ENCODE results near the gene PYGM. TPM values are rescaled to one million over a fixed set of nuclear protein-coding genes. Genes with fewer than 3 reads are reported as not detected.

Gene PYGM
- total and polyA plus RNA-seq, 2 of the 13 experiments (the other 11 are each of a cell fraction or from before 2014, with no cell fraction given): 0.11 to 0.12 TPM

DNA sequence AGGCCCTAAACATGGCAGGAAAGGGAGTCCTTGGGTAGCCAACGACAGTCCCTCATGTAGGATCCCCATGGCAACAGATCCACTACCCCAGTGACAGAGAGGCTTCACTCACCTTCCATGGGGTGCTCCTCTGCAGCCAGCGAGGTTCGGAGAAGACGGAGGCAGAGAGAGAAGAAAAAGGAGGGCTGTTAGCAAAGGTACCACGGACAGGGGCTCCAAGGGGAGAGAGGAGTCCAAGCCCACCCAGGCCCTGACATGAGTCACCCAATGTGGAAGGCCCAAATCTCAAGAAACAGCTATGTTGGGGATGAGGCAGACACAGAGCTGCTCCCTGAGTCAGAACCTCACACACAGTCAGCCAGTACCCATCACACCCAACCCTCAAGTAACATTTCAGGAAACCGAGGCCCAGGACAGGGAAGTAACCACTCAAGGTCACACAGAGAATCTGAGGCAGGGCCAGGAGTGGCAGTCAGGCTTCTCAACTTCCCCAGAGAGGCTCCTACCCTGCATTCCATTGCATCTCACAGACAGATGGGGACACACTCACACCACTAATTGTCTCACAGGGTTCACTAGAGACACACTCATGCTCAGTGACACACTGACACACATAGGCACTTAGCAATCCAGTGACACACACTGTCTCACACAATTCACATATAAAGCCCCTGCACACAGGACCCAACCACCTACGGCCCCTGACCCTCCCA lies 62.0 kb downstream of the PYGM start (continued):
- TF ChIP-seq, protein P1, sequence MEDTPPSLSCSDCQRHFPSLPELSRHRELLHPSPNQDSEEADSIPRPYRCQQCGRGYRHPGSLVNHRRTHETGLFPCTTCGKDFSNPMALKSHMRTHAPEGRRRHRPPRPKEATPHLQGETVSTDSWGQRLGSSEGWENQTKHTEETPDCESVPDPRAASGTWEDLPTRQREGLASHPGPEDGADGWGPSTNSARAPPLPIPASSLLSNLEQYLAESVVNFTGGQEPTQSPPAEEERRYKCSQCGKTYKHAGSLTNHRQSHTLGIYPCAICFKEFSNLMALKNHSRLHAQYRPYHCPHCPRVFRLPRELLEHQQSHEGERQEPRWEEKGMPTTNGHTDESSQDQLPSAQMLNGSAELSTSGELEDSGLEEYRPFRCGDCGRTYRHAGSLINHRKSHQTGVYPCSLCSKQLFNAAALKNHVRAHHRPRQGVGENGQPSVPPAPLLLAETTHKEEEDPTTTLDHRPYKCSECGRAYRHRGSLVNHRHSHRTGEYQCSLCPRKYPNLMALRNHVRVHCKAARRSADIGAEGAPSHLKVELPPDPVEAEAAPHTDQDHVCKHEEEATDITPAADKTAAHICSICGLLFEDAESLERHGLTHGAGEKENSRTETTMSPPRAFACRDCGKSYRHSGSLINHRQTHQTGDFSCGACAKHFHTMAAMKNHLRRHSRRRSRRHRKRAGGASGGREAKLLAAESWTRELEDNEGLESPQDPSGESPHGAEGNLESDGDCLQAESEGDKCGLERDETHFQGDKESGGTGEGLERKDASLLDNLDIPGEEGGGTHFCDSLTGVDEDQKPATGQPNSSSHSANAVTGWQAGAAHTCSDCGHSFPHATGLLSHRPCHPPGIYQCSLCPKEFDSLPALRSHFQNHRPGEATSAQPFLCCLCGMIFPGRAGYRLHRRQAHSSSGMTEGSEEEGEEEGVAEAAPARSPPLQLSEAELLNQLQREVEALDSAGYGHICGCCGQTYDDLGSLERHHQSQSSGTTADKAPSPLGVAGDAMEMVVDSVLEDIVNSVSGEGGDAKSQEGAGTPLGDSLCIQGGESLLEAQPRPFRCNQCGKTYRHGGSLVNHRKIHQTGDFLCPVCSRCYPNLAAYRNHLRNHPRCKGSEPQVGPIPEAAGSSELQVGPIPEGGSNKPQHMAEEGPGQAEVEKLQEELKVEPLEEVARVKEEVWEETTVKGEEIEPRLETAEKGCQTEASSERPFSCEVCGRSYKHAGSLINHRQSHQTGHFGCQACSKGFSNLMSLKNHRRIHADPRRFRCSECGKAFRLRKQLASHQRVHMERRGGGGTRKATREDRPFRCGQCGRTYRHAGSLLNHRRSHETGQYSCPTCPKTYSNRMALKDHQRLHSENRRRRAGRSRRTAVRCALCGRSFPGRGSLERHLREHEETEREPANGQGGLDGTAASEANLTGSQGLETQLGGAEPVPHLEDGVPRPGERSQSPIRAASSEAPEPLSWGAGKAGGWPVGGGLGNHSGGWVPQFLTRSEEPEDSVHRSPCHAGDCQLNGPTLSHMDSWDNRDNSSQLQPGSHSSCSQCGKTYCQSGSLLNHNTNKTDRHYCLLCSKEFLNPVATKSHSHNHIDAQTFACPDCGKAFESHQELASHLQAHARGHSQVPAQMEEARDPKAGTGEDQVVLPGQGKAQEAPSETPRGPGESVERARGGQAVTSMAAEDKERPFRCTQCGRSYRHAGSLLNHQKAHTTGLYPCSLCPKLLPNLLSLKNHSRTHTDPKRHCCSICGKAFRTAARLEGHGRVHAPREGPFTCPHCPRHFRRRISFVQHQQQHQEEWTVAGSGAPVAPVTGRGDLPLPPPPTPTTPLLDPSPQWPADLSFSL (CRISPR knock-in tag; IDR thresholded peaks at IDR 0.05): no peak
- TF ChIP-seq REL (CRISPR knock-in tag; conservative IDR thresholded peaks at IDR 0.05) (no peak), KDM5B (CRISPR knock-in tag; IDR thresholded peaks at IDR 0.05; ENCODE audit: borderline replicate concordance) (no peak), ZNF746 (CRISPR knock-in tag; IDR thresholded peaks at IDR 0.05) (no peak)

Other genes starting within 250 kb of the PYGM start
- gene SLC22A11, start 204.0 kb downstream of the PYGM start, total RNA-seq (2016; rRNA removed; fragmentation: Illumina TruSeq; extraction: Trizol): 0.10 and 0.51 TPM in 2 replicates
- gene SLC22A11, start 204.0 kb downstream of the PYGM start, polyA plus RNA-seq (2011; rRNA removed): 1.1 and 1.9 TPM in 2 replicates
- not detected in 2 replicates for gene SLC22A12, start 168.8 kb downstream of the PYGM start, total RNA-seq (2016; rRNA removed; fragmentation: Illumina TruSeq; extraction: Trizol)
- gene SLC22A12, start 168.8 kb downstream of the PYGM start, polyA plus RNA-seq (2011; rRNA removed): not detected in 2 replicates
- not detected in 2 replicates for gene NRXN2, start 36.8 kb downstream of the PYGM start, total RNA-seq (2016; rRNA removed; fragmentation: Illumina TruSeq; extraction: Trizol)
- gene NRXN2, start 36.8 kb downstream of the PYGM start, polyA plus RNA-seq (2011; rRNA removed): 0.03 TPM in 1 of 2 replicates, not detected in the other
- gene RASGRP2, start 15.8 kb downstream of the PYGM start, total RNA-seq (2016; rRNA removed; fragmentation: Illumina TruSeq; extraction: Trizol): not detected in 2 replicates
- gene RASGRP2, start 15.8 kb downstream of the PYGM start, polyA plus RNA-seq (2011; rRNA removed): 0.18 and 0.61 TPM in 2 replicates
- 42.5 and 70.4 TPM in 2 replicates for gene SF1, start 18.6 kb upstream of the PYGM start, total RNA-seq (2016; rRNA removed; fragmentation: Illumina TruSeq; extraction: Trizol)
- gene SF1, start 18.6 kb upstream of the PYGM start, polyA plus RNA-seq (2011; rRNA removed): 51.9 and 55.5 TPM in 2 replicates
- gene MAP4K2, start 43.2 kb upstream of the PYGM start, total RNA-seq (2016; rRNA removed; fragmentation: Illumina TruSeq; extraction: Trizol): 7.8 and 8.3 TPM in 2 replicates
- gene MAP4K2, start 43.2 kb upstream of the PYGM start, polyA plus RNA-seq (2011; rRNA removed): 15.5 and 17.6 TPM in 2 replicates
- 15.3 and 20.5 TPM in 2 replicates for gene MEN1, start 50.6 kb upstream of the PYGM start, total RNA-seq (2016; rRNA removed; fragmentation: Illumina TruSeq; extraction: Trizol)
- 27.3 and 30.9 TPM in 2 replicates for gene MEN1, start 50.6 kb upstream of the PYGM start, polyA plus RNA-seq (2011; rRNA removed)
- gene CDC42BPG, start 84.7 kb upstream of the PYGM start, total RNA-seq (2016; rRNA removed; fragmentation: Illumina TruSeq; extraction: Trizol): 0.77 and 1.4 TPM in 2 replicates
- gene CDC42BPG, start 84.7 kb upstream of the PYGM start, polyA plus RNA-seq (2011; rRNA removed): 0.55 and 0.99 TPM in 2 replicates
- 22.0 and 26.6 TPM in 2 replicates for gene EHD1, start 118.6 kb upstream of the PYGM start, total RNA-seq (2016; rRNA removed; fragmentation: Illumina TruSeq; extraction: Trizol)
- 23.6 and 29.4 TPM in 2 replicates for gene EHD1, start 118.6 kb upstream of the PYGM start, polyA plus RNA-seq (2011; rRNA removed)
- 6.5 and 6.7 TPM in 2 replicates for gene ATG2A, start 157.2 kb upstream of the PYGM start, total RNA-seq (2016; rRNA removed; fragmentation: Illumina TruSeq; extraction: Trizol)
- 8.0 and 13.2 TPM in 2 replicates for gene ATG2A, start 157.2 kb upstream of the PYGM start, polyA plus RNA-seq (2011; rRNA removed)
- 1.6 and 2.3 TPM in 2 replicates for gene PPP2R5B, start 164.7 kb upstream of the PYGM start, total RNA-seq (2016; rRNA removed; fragmentation: Illumina TruSeq; extraction: Trizol)
- 8.3 and 12.6 TPM in 2 replicates for gene PPP2R5B, start 164.7 kb upstream of the PYGM start, polyA plus RNA-seq (2011; rRNA removed)
- gene GPHA2, start 175.9 kb upstream of the PYGM start, total RNA-seq (2016; rRNA removed; fragmentation: Illumina TruSeq; extraction: Trizol): 11.6 and 19.1 TPM in 2 replicates
- 10.1 and 13.0 TPM in 2 replicates for gene GPHA2, start 175.9 kb upstream of the PYGM start, polyA plus RNA-seq (2011; rRNA removed)
- gene MAJIN, start 212.1 kb upstream of the PYGM start, total RNA-seq (2016; rRNA removed; fragmentation: Illumina TruSeq; extraction: Trizol): not detected in 2 replicates
- not detected in 2 replicates for gene MAJIN, start 212.1 kb upstream of the PYGM start, polyA plus RNA-seq (2011; rRNA removed)
- gene BATF2, start 237.0 kb upstream of the PYGM start, total RNA-seq (2016; rRNA removed; fragmentation: Illumina TruSeq; extraction: Trizol): 3.9 and 4.2 TPM in 2 replicates
- gene BATF2, start 237.0 kb upstream of the PYGM start, polyA plus RNA-seq (2011; rRNA removed): 2.8 and 3.1 TPM in 2 replicates

Measured in HepG2 (cell line).